HG02623 (cell line): ENCODE measurements around the gene R3HDM2.

ENCODE experiments used
- ATAC-seq: cut with Tn5 transposase; IDR thresholded peaks from one replicate; pipeline ENCODE4 v1.9.1; 2021; ENCODE audit warnings: moderate library complexity; ENCODE audit not compliant: unreplicated experiment

The R3HDM2 gene

GRCh38 chr12:57219993-57220754, 210.7 kb downstream of the R3HDM2 start:
- no peak for ATAC-seq

- no peak for ATAC-seq
Measured at GRCh38 chr12:57219205-57219992, 211.4 kb downstream of the R3HDM2 start.

GRCh38 chr12:57218030-57218853, 212.6 kb downstream of the R3HDM2 start:
- ATAC-seq: no peak

GRCh38 chr12:57216921-57217879, 213.6 kb downstream of the R3HDM2 start:
- ATAC-seq: no peak

- no peak for ATAC-seq
Measured at GRCh38 chr12:57216014-57216911, 214.6 kb downstream of the R3HDM2 start, which contains the start of gene NXPH4. Gene NXPH4, plus strand, starts transcription at chr12:57216794. Its CDS starts 176 bp downstream, at chr12:57216970.

GRCh38 chr12:57215668-57216013, 215.2 kb downstream of the R3HDM2 start:
- ATAC-seq: no peak

GRCh38 chr12:57215065-57215464, 215.8 kb downstream of the R3HDM2 start:
- ATAC-seq: no peak

- peak; percentile 39 for ATAC-seq
Measured at GRCh38 chr12:57214398-57214781, 216.5 kb downstream of the R3HDM2 start.

- no peak for ATAC-seq
Measured at GRCh38 chr12:57213763-57214397, 217.0 kb downstream of the R3HDM2 start.

GRCh38 chr12:57213058-57213715, 217.7 kb downstream of the R3HDM2 start:
- no peak for ATAC-seq

- no peak for ATAC-seq
Measured at GRCh38 chr12:57212701-57213057, 218.2 kb downstream of the R3HDM2 start.

GRCh38 chr12:57211791-57212700, 218.8 kb downstream of the R3HDM2 start:
- ATAC-seq: no peak

- no peak for ATAC-seq
Measured at GRCh38 chr12:57210926-57211692, 219.7 kb downstream of the R3HDM2 start.

GRCh38 chr12:57210461-57210860, 220.4 kb downstream of the R3HDM2 start:
- ATAC-seq: no peak

GRCh38 chr12:57209916-57210315, 220.9 kb downstream of the R3HDM2 start:
- no peak for ATAC-seq

GRCh38 chr12:57208631-57209282, 222.1 kb downstream of the R3HDM2 start:
- no peak for ATAC-seq
